H1 (cell line): Measurements from ENCODE around the gene JMJD1C. TPM values are rescaled to one million over a fixed set of nuclear protein-coding genes. Genes with fewer than 3 reads are reported as not detected.

ENCODE experiments used
- NANOG ChIP-seq: IDR thresholded peaks from 2 replicates; pipeline ENCODE4 v1.6.1; 2011; ENCODE audit warnings: low read length, low read depth, mild to moderate bottlenecking, inconsistent platforms; ENCODE audit not compliant: insufficient read depth, poor library complexity, severe bottlenecking
- polyA plus RNA-seq, 7 experiments: library from polyadenylated mRNA; depleted of rRNA in 3 of 7; stranded (reverse) in 5 of 7; unstranded in 2 of 7; fragments of >200 nt in 5 of 7; fragments of 200-250 nt in 2 of 7; gene quantifications; 1 replicate in 5 of 7; 2 replicates in 1 of 7; 4 replicates in 1 of 7; pipeline versions ENCODE4 v1.2.1 to v1.2.3, GENCODE V29; 2011 to 2013; ENCODE audit warnings: missing spikeins in 2 of 7, mixed read lengths in 2 of 7
- total RNA-seq: library from RNA; stranded (reverse); fragmentation: NEBNext Ultra II Directional; extraction: Animal tissue kit (Norgen Biotek cat#: 25700); gene quantifications from 2 replicates; pipeline ENCODE4 v1.2.1, GENCODE V29; 2021
- TF ChIP-seq, protein P1 (sequence below): IDR thresholded peaks from 2 replicates; pipeline ENCODE4 v1.6.1; 2012; ENCODE audit warnings: inconsistent platforms

The JMJD1C gene
- total and polyA plus RNA-seq, 2 of the 8 experiments (the other 6 are each of a cell fraction or from before 2014, with no cell fraction given) = 54.5 to 210 TPM

DNA sequence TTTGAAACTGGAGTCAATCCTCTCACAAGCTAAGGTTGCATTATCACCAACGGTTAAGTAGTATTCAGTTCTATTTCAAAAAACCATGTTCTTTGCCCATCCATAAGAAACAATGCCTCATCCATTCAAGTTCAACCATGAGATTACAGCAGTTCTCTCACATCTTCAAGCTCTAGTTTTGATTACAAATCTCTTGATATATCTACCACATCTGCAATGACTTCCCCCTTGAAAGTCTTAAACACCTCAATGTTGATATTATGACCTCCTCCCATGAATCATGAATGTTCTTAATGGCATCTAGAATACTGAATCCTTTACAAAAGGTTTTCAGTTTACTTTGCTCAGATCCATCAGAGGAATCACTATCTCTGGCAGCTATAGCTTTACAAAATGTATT lies 81.8 kb downstream of the JMJD1C start (continued):
- TF ChIP-seq NANOG = no peak
- TF ChIP-seq, protein P1, sequence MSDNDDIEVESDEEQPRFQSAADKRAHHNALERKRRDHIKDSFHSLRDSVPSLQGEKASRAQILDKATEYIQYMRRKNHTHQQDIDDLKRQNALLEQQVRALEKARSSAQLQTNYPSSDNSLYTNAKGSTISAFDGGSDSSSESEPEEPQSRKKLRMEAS = no peak
